Middle frontal gyrus (tissue), 1 donor: Measurements from ENCODE around the gene RHOT1.
A peak's percentile ranks its signal among the peaks of the same experiment; 100 is the strongest.
"Not testable (repeated sequence)": the region's sequence is repeated elsewhere in the genome, so short reads cannot be mapped to it uniquely, and the experiment has no call there.

Experiments
- DNase-seq: peaks from one replicate; pipeline ENCODE4 v3.0.0-alpha.2; 2015; ENCODE audit warnings: low spot score; ENCODE audit errors: extremely low spot score

The RHOT1 gene

GRCh38 chr17:32123782-32124181 lies 18.5 kb upstream of the RHOT1 start:
- no peak for DNase-seq

- no peak for DNase-seq
Measured at GRCh38 chr17:32124985-32125847, 17.1 kb upstream of the RHOT1 start.

- DNase-seq, result no peak
Measured at GRCh38 chr17:32125848-32126153, 16.5 kb upstream of the RHOT1 start.

DNA sequence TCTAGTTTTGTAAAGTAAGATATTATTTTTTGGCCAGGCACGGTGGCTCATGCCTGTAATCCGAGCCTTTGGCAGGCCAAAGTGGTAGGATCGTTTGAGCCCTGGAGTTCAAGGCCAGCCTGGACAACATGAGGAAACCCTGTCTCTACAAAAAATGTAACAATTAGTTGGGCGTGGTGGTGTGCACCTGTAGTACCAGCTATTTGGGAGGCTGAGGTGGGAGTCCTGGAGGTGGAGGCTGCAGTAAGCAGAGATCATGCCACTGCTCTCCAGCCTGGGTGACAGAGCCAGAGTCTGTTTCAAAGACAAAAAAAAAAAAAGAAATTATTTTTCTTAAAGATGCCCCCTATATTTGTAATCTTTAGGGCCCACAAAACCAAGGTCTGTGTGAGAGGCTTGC lies 16.0 kb upstream of the RHOT1 start:
- no peak for DNase-seq

DNA sequence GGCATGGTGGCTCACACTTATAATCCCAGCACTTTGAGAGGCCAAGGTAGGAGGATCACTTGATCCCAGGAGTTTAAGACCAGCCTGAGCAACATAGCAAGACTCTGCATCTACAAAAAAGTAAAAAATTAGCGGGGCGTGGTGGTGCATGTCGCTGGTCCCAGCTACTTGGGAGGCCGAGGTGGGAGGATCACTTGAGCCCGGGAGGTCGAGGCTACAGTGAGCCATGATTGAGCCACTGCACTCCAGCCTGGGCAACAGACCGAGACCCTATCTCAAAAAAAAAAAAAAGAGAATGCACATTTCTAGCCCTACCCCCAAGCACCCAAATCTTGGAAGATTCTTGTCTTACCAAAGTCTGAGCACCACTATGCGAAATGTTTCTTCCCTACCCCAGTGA lies 15.6 kb upstream of the RHOT1 start:
- no peak for DNase-seq

DNA sequence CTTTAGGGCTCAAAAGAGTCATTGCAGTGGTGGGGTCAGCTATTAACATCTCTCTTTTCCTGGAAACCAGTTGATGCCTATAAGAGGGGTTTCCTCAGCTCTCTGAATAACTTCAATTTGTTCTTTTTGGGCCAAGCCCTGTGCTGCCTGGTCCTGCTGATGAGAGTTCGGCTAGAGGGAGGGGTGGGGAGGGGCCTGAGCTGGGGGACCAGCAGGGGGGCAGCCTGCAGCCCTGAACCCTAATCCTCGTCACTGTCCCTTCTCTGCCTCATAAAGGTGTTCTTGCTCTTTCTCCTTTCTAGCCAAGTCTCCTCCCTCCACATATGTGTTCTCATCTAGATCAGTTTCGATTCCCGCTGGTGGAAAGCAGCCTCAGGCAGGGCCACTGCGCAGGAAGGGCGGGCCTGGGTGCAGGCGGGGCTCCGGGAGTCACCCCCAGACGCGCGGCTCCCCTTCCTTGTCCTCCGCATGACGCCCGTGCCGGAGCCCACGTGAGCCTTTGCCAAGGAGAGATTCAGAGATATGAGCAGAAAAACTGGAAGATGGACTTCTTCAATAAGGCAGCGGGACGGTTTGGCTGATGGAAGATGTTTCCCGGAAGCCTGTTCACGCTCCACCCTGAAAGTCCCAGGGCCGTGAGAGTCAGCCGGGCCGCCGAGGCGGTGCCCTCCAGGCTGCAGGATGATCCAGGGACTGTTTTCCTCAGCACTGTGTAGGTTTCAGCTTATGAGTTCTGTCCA lies 15.0 kb upstream of the RHOT1 start:
- DNase-seq, result peak; percentile 58

GRCh38 chr17:32128470-32128869 lies 13.8 kb upstream of the RHOT1 start:
- DNase-seq, result not testable (repeated sequence)

GRCh38 chr17:32135497-32136117 lies 6.7 kb upstream of the RHOT1 start:
- not testable (repeated sequence) for DNase-seq

DNA sequence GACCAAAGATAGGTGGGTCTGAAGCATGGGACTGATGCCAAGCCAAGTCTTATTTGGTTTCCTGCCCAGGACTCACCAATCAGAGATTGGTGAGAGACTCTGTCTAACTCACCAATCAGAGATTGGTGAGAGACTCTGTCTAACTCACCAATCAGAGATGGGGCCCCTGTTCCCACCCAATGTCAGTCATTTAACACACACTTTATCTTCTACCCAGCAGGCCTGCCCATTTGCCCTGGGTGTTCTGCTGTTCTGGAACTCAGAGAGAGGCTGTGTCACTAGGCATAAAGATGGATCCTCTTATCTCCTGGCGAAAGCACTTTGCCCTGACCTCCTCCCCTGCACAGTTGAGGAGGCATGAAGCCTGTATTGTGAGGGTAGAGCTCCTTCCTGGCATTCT lies 5.4 kb upstream of the RHOT1 start:
- DNase-seq, result no peak

DNA sequence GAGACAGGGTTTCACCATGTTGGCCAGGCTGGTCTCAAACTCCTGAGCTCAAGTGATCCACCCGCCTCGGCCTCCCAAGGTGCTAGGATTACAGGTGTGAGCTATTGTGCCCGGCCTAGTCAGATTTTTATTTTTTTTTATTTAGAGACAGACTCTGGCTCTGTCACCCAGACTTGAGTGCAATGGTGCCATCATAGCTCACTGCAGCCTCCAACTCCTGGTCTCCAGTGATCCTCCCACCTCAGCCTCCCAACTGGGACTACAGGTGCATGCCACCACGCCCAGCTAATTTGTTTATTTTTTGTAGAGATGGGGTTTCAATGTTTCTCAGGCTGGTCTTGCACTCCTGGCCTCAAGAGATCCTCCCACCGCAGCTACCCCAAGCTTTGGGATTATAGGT lies 2.8 kb upstream of the RHOT1 start:
- DNase-seq, result not testable (repeated sequence)

- peak; percentile 58 for DNase-seq
Measured at GRCh38 chr17:32141258-32141657, 1.0 kb upstream of the RHOT1 start.

DNA sequence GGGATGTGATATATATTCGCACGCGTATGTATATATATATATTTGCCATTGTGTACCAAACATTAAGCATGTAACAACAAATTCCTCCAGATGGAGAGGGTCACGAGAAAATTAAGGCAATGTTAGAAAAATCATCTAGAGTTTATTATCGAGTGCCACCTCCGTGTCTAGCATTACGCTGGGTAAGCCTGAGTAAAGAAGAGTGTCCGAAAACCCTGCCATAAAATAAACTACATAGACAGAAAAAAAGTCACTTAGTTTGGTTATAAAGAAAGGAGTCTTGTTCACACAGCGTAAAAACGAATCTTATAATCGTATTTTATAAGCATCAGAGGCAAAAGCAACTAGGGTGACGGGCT lies 644 bp upstream of the RHOT1 start:
- DNase-seq, result no peak

- no peak for DNase-seq
Measured at GRCh38 chr17:32142857-32143526, 690 bp downstream of the RHOT1 start.

DNA sequence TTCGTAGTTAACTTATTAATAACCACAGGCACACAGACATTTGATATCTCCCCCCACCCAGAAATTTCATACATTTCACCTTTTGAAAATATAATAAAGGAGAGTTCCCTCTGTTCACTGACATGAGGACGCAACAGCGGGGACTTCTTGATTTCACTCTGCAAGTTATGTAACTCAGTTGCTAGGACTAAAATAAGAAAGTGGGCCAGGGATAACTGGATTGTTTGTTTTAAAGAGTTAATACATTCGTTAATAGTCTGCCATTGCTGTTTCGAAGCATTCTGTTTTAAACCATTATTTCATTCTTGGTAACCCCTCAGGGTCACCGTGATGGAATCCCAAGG lies 1.2 kb downstream of the RHOT1 start:
- no peak for DNase-seq

GRCh38 chr17:32144442-32144841 lies 2.1 kb downstream of the RHOT1 start:
- not testable (repeated sequence) for DNase-seq

GRCh38 chr17:32148351-32148750 lies 6.0 kb downstream of the RHOT1 start:
- DNase-seq, result no peak

- no peak for DNase-seq
Measured at GRCh38 chr17:32150358-32150757, 8.1 kb downstream of the RHOT1 start.

DNA sequence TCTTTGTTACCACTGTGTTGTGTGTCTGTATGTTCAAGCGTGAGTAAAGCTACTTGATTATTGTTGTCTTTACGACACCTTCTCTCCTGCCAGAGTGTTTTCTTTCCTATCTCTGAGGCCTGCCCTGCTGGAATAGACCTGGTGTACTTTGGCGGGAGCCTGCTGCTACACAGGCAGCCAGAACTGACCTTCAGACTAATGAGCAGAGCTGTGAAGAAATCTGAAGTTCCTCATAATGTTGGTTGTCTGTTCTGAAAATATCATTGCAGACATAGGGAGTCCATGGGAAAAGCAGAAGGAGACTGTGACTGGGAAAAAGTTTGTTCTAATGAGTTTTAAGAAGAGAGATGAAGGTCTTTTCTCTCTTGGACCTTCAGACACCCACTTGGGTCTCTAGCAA lies 9.8 kb downstream of the RHOT1 start:
- DNase-seq, result no peak

DNA sequence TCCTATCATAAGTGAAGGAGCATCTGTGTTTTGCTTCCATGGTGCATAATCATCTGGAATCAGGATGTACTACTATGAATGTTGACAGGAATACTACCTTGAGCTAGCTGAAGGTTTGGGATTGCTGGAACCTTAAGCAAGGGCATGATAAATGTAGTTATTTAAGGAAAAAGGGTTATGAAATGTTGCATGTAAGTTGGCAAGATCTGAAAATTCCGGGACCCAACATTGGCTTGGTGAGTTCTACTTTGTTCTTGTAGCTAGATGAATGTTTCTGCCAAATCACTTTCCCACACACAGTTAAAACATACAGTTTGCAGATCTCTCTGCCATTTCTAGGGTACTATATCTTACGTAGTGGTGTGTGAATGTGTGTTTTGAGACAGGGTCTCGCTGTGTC lies 13.6 kb downstream of the RHOT1 start:
- DNase-seq, result no peak

- DNase-seq, result no peak
Measured at GRCh38 chr17:32156656-32157055, 14.4 kb downstream of the RHOT1 start.

DNA sequence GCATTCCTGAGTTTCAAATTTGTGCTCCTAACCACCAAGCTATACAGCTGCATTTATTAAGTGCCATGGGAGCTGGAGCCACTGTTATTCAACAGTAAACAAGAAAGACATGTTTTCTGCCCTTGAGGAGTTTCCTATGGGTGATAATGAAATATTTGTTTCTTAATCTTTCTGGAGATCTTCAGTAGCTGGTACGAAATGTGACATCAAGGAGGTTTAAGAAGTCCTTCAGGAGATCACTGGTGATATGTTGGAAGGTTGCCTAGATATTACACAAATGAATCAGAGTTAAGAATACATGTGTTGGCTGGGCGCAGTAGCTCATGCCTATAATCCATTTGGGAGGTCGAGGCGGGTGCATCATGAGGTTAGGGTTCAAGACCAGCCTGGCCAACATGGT lies 14.9 kb downstream of the RHOT1 start:
- DNase-seq, result no peak
